NCI-H128 (cell line): Measurements from ENCODE around the gene TBC1D32.
"Not testable (repeated sequence)": the region's sequence is repeated elsewhere in the genome, so short reads cannot be mapped to it uniquely, and the experiment has no call there.

Experiments
- DNase-seq: peaks from one replicate; lab custom pipeline; 2025; ENCODE audit not compliant: unreplicated experiment; lab: John Stamatoyannopoulos, UW

TBC1D32 gene

GRCh38 chr6:121235386-121235785 lies 98.9 kb downstream of the TBC1D32 start:
- DNase-seq = no peak

DNA sequence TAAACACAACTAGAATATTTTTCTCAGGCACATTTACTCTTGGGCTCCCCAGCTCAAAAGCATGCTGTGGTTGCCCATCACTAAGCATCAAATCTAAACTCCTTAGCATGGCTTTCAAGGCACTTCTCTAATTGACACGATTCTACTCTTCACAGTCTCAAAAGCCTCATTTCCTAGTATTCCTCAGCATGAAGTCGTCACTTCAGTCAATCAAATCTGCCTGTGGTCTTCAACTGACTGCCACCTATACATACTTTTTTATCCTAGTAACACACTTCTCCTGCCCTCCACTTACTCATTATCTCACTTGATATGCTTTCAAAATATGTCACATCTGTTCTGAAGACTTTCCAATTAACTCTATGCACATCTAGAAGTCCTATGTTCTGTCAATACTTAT lies 110.3 kb downstream of the TBC1D32 start:
- DNase-seq = no peak

GRCh38 chr6:121223212-121223611 lies 111.1 kb downstream of the TBC1D32 start:
- DNase-seq = no peak

DNA sequence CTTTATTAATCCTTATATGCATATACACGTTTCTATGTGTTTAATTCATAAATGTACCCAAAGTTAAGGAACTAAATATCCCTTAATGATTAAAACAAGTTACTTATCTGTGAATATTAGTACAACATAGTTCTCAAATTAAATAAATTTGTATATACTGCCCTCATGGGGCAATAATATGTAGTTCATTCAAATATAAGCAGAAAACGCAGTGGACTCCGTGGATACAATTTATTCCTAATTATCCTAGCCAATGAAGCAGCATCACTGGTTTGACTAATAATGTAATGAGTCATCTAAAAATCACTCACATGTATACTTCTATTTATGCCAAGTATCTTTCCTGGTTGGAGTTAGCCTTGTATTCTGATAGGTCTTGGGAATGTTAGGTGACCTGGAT lies 111.6 kb downstream of the TBC1D32 start:
- no peak for DNase-seq

GRCh38 chr6:121216928-121217327 lies 117.4 kb downstream of the TBC1D32 start:
- DNase-seq = no peak

- not testable (repeated sequence) for DNase-seq
Observed at GRCh38 chr6:121213341-121213740, 120.9 kb downstream of the TBC1D32 start.

DNA sequence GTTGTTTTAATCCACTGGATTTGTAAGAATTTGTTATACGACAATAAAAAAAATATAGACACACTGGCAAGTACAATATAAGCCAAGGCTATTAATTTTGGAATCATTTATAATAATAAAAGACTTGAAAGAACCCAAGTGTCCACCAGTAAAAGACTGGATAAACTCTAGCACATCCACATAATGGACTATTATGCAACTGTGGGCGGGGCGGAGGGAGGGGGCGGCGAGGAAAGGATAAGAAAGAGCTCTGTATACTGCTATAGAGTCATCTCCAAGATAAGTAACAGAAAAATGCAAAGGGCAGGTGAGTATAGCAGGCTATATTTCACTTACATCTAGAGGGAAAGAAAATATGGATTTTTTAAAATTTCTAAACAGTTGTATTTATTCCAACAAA lies 123.3 kb downstream of the TBC1D32 start:
- DNase-seq = no peak

- no peak for DNase-seq
Observed at GRCh38 chr6:121205569-121205968, 128.7 kb downstream of the TBC1D32 start.

DNA sequence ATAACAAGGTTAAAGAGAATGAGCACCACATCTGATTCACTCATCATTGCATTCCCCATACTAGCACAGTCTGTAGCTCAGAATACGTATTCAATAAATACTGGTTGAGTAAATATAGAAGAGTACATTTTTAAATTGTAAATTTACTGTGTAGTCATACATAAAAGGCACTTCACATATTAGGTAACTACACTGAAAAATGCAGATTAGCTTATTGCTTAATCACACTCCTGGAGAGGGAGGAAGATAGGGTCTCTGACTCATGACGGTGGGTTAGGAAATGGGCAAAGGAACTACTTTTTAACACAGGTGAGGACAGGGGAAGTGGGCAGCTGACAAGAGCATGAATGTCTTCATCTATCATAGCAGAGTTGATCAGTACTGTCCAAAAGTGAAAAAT lies 133.2 kb downstream of the TBC1D32 start:
- no peak for DNase-seq

GRCh38 chr6:121196042-121196441 lies 138.2 kb downstream of the TBC1D32 start:
- DNase-seq = not testable (repeated sequence)

GRCh38 chr6:121190122-121190521 lies 144.2 kb downstream of the TBC1D32 start:
- DNase-seq = no peak

DNA sequence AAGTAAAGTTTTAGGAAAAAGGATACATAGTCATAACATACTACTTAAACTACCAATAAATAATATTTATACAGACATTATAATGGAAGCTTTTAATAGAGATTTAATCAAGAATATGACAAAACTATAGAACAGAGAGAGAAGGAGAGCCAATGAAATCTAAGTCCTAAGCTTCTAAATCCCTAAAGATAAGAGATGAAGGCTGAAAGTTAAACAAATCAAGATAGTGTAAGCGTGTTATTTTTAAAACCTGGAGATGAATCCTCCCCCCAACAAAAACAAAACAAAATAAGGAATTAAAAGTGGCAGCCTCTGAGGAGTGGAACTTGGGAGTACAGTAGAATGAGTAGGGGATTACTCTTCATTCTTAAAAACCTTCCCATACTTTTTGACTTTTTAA lies 145.9 kb downstream of the TBC1D32 start:
- no peak for DNase-seq

- no peak for DNase-seq
Observed at GRCh38 chr6:121187833-121188200, 146.5 kb downstream of the TBC1D32 start.

GRCh38 chr6:121187200-121187832 lies 147.0 kb downstream of the TBC1D32 start:
- no peak for DNase-seq

DNA sequence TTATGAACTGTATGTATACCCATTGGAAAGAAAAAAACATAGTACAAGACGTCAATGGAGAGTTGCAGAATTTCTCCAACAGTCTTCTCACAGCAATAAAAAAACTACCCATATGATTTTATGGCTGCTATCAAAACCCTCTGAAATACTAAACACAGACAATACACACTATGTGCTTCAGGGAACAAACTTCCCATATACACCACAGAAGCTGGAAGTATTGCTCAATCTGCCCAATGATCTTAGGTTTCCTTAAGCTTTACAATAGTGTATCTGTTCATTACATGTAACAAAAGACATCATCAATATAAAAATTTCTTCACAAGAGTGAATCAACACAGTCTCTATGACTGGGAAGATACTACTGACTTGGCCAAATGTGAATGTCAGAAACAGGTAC lies 150.5 kb downstream of the TBC1D32 start:
- DNase-seq = no peak

DNA sequence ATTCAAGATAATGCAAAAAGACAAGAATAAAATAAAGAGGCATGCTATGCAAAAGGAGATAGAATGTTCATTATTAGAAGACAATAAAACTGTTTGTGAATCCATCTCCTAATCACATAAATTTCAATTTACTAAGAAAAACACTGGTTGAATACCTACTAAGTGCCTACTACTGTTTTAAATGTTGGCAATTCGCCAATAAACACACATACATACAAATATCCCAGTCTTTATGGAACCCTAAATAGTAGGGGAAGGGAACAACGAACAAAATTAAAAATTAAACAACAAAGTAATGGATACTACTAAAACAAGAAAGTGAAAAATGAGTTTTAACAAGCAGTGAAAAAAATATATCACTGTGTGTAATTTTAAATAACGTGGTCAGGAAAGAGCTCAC lies 158.5 kb downstream of the TBC1D32 start:
- no peak for DNase-seq

- not testable (repeated sequence) for DNase-seq
Observed at GRCh38 chr6:121172451-121172850, 161.8 kb downstream of the TBC1D32 start.

GRCh38 chr6:121171879-121172278 lies 162.4 kb downstream of the TBC1D32 start:
- DNase-seq = no peak

DNA sequence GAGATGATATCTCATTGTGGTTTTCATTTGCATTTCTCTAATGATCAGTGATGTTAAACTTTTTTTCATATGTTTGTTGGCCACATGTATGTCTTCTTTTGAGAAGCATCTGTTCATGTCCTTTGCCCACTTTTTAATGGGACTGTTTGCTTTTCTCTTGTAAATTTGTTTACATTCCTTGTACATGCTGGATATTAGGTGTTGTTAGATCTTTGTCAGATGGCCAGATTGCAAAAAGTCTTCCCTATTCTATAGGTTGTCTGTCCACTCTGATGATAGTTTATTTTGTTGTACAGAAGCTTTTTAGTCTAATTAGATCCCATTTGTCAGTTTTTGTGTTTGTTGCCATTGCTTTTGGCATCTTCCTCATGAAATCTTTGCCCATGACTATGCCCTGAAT lies 172.4 kb downstream of the TBC1D32 start:
- DNase-seq = no peak

DNA sequence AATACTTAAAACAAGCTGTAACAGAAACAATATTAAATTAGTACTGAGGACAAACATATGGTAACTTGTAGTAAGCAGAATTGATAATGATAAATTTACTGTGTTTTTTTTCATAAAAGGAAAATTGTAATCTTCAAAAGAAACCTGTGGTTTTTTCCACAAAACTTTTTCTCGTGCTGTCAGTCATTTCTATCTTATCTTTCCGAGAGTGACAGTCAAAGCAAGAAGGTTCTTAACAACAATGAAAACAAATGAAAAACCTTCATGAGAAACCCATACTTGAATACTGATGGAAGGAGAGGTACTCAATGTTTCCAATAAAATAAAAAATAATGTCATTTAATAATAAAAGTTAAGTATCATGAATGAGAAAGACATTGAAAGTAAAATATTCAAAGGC lies 174.0 kb downstream of the TBC1D32 start:
- DNase-seq = no peak

- no peak for DNase-seq
Observed at GRCh38 chr6:121158891-121159290, 175.4 kb downstream of the TBC1D32 start.

GRCh38 chr6:121158438-121158837 lies 175.8 kb downstream of the TBC1D32 start:
- no peak for DNase-seq

GRCh38 chr6:121157906-121158305 lies 176.4 kb downstream of the TBC1D32 start:
- DNase-seq = no peak

GRCh38 chr6:121143476-121143875 lies 190.8 kb downstream of the TBC1D32 start:
- no peak for DNase-seq
